ENCODE measurements around the gene MOXD1. TPM values are rescaled to one million over a fixed set of nuclear protein-coding genes. Genes with fewer than 3 reads are reported as not detected.

The MOXD1 gene
- total and polyA plus RNA-seq, 7 experiments from 2014 or later = not detected

Other genes starting within 250 kb of the MOXD1 start
- 10 to 100 TPM; 14.7 to 43.3 (median 24.0) TPM for gene STX7, start 111.6 kb upstream of the MOXD1 start, total RNA-seq
- 1 to 10 TPM; 8.6 to 9.5 TPM for gene STX7, start 111.6 kb upstream of the MOXD1 start, polyA plus RNA-seq
- gene TAAR9, start 136.8 kb upstream of the MOXD1 start, total RNA-seq = not detected
- gene TAAR9, start 136.8 kb upstream of the MOXD1 start, polyA plus RNA-seq = not detected
- gene TAAR8, start 151.2 kb upstream of the MOXD1 start, total RNA-seq = not detected
- gene TAAR8, start 151.2 kb upstream of the MOXD1 start, polyA plus RNA-seq = not detected
- not detected for gene TAAR6, start 168.8 kb upstream of the MOXD1 start, total RNA-seq
- gene TAAR6, start 168.8 kb upstream of the MOXD1 start, polyA plus RNA-seq = not detected
- gene TAAR5, start 188.3 kb upstream of the MOXD1 start, total RNA-seq = not detected
- not detected for gene TAAR5, start 188.3 kb upstream of the MOXD1 start, polyA plus RNA-seq
- not detected for gene TAAR2, start 222.8 kb upstream of the MOXD1 start, total RNA-seq
- not detected for gene TAAR2, start 222.8 kb upstream of the MOXD1 start, polyA plus RNA-seq

All from naive thymus-derived CD4-positive, alpha-beta T cell (primary cell).